Measurements from ENCODE around the gene TSHZ2.

TSHZ2 gene

GRCh38 chr20:53101992-53102760 lies 130.0 kb downstream of the TSHZ2 start:
- no peak for DNase-seq (ENCODE audit: low read depth, low spot score)
- TF ChIP-seq CTCF (IDR thresholded peaks at IDR 0.05; ENCODE audit: low read depth, low read length), result no peak
- H3K4me3 ChIP-seq (ENCODE audit: low read depth, low read length), result no peak overlapping the region
- in situ Hi-C loops (cut with HindIII; ENCODE audit: low sequenced_read_pairs), result no loop called here

- in situ Hi-C loops (cut with HindIII; ENCODE audit: low sequenced_read_pairs), result no loop called here
- no peak for DNase-seq (ENCODE audit: low read depth, low spot score)
- no peak overlapping the region for H3K4me3 ChIP-seq (ENCODE audit: low read depth, low read length)
- no peak for TF ChIP-seq CTCF (IDR thresholded peaks at IDR 0.05; ENCODE audit: low read depth, low read length)
Measured at GRCh38 chr20:53103124-53103523, 131.0 kb downstream of the TSHZ2 start.

- in situ Hi-C loops (cut with HindIII; ENCODE audit: low sequenced_read_pairs), result no loop called here
Measured at GRCh38 chr20:53104884-53105283, 132.7 kb downstream of the TSHZ2 start.

GRCh38 chr20:53116733-53117132 lies 144.6 kb downstream of the TSHZ2 start:
- H3K4me3 ChIP-seq (ENCODE audit: low read depth, low read length), result no peak overlapping the region
- DNase-seq (ENCODE audit: low read depth, low spot score), result no peak
- in situ Hi-C loops (cut with HindIII; ENCODE audit: low sequenced_read_pairs), result no loop called here
- TF ChIP-seq CTCF (IDR thresholded peaks at IDR 0.05; ENCODE audit: low read depth, low read length), result no peak

More at GRCh38 chr20:53104884-53105283, 132.7 kb downstream of the TSHZ2 start:
- no peak for TF ChIP-seq CTCF (IDR thresholded peaks at IDR 0.05; ENCODE audit: low read depth, low read length)
- no peak overlapping the region for H3K4me3 ChIP-seq (ENCODE audit: low read depth, low read length)
- no peak for DNase-seq (ENCODE audit: low read depth, low spot score)

- no peak for DNase-seq (ENCODE audit: low read depth, low spot score)
- TF ChIP-seq CTCF (IDR thresholded peaks at IDR 0.05; ENCODE audit: low read depth, low read length), result no peak
- H3K4me3 ChIP-seq (ENCODE audit: low read depth, low read length), result no peak overlapping the region
- in situ Hi-C loops (cut with HindIII; ENCODE audit: low sequenced_read_pairs), result no loop called here
Measured at GRCh38 chr20:53122853-53123252, 150.7 kb downstream of the TSHZ2 start.

- no peak for TF ChIP-seq CTCF (IDR thresholded peaks at IDR 0.05; ENCODE audit: low read depth, low read length)
- no peak overlapping the region for H3K4me3 ChIP-seq (ENCODE audit: low read depth, low read length)
- in situ Hi-C loops (cut with HindIII; ENCODE audit: low sequenced_read_pairs), result no loop called here
- DNase-seq (ENCODE audit: low read depth, low spot score), result no peak
Measured at GRCh38 chr20:53124075-53124551, 152.0 kb downstream of the TSHZ2 start.
